Right lobe of liver (tissue), 6 donors: Measurements from ENCODE around the gene KIF19. TPM values are rescaled to one million over a fixed set of nuclear protein-coding genes. Genes with fewer than 3 reads are reported as not detected.

Experiments
- ATAC-seq, 4 donors: fragments of 200-7000 bp; cut with Tn5 transposase; one replicate each; pipeline ENCODE4 v1.9.1; 2020; ENCODE audit warnings: mild to moderate bottlenecking in 4 of 4, moderate library complexity in 4 of 4
- DNase-seq, 3 donors: peaks; one replicate each; pipeline ENCODE4 v3.0.0-alpha.2; 2020
- H3K27ac ChIP-seq, 3 donors: fragments of 200-600 bp; one replicate each; pipeline ENCODE4 v1.8.0; 2022
- H3K27me3 ChIP-seq, 2 donors: fragments of 200-600 bp; one replicate each; pipeline ENCODE4 v1.8.0; 2022
- H3K36me3 ChIP-seq, 4 donors: fragments of 200-600 bp; sonication (generic) in 1 of 4; one replicate each; pipeline versions ENCODE4 v1.5.1 to v1.8.0; 2017 to 2022; ENCODE audit warnings: control low read depth in 1 of 4
- H3K4me1 ChIP-seq, 4 donors: fragments of 200-600 bp; sonication (generic) in 1 of 4; one replicate each; pipeline versions ENCODE4 v1.5.1 to v1.8.0; 2017 to 2022; ENCODE audit warnings: control low read depth in 1 of 4
- H3K4me3 ChIP-seq, 3 donors: fragments of 200-600 bp; one replicate each; pipeline ENCODE4 v1.8.0; 2022
- H3K9me3 ChIP-seq, 4 donors: fragments of 200-600 bp; sonication (generic) in 1 of 4; one replicate each; pipeline versions ENCODE4 v1.5.1 to v1.8.0; 2017 to 2022; ENCODE audit warnings: control low read depth in 1 of 4
- CTCF ChIP-seq, 4 donors: fragments of 200-600 bp in 3 of 4; fragments of 450-650 bp in 1 of 4; IDR thresholded peaks; one replicate each; pipeline versions ENCODE4 v1.5.1 to v1.8.0; 2016 to 2022; ENCODE audit warnings: antibody characterized with exemption in 4 of 4, mild to moderate bottlenecking in 2 of 4
- POLR2A ChIP-seq: fragments of 450-650 bp; IDR thresholded peaks from one replicate; pipeline ENCODE4 v1.6.1; 2017; ENCODE audit warnings: antibody characterized with exemption, mild to moderate bottlenecking
- WGBS: methylation state at CpG from one replicate; pipeline ENCODE4 v1.1.6; 2018; ENCODE audit warnings: low coverage, low lambda C conversion rate; ENCODE audit not compliant: insufficient coverage; ENCODE audit errors: missing lambda C conversion rate; 5-methylcytosine and 5-hydroxymethylcytosine counted together
- intact Hi-C, 2 donors: fragments of 100-400 bp; cut with DNase I; formaldehyde crosslinking; loops; one replicate each; pipeline versions ENCODE4 v1.11.2 to v1.14.1; 2022
- total RNA-seq, 6 experiments: library from RNA; depleted of rRNA in 2 of 6; stranded (reverse); fragments of >200 nt in 2 of 6; fragmentation: NEBNext Ultra II Directional in 3 of 6; extraction: Animal tissue kit (Norgen Biotek cat#: 25700) in 3 of 6; gene quantifications; one replicate each; pipeline versions ENCODE4 v1.1.0 to v1.2.4, GENCODE V29; 2016 to 2023
- donor health status: DM: no; HTN: yes; CAD: no.
- donor health status: DM: no; HTN: no; CAD: no.
- donor health status: DM: no; HTN: no; CAD: no.
- donor health status: DM: no; HTN: yes; CAD: no.
- donor health status: DM: no; HTN: yes; CAD: no.

The KIF19 gene
- total RNA-seq, 6 experiments from 2014 or later: 0.31 to 1.1 (median 0.64) TPM

GRCh38 chr17:74367206-74367605 is 41.2 kb downstream of the KIF19 start, which contains the start of gene GPR142:
Gene GPR142 (plus strand): TSS chr17:74367506. CDS start chr17:74369541, 2,035 bp downstream.
- ATAC-seq (no peak), DNase-seq (no peak)
- WGBS: 69% methylated on average over 3 of the region's 5 CpGs
- no peak within 1 kb of the TSS for H3K4me3 ChIP-seq
- H3K4me1 ChIP-seq: no peaks in the 10 kb centered on the region
- H3K36me3 ChIP-seq: no peaks in the 10 kb centered on the region
- H3K27ac ChIP-seq: no peak within 1 kb of the TSS
- TF ChIP-seq CTCF (IDR thresholded peaks at IDR 0.05): no peak
- TF ChIP-seq POLR2A: no peak
- intact Hi-C loops: loop anchor here in 1 of 2 donors (10.0 kb wide), 1 partner anchor 62 kb away; no protein-coding TSS in a partner anchor
- no peaks in the 10 kb centered on the region for H3K9me3 ChIP-seq
- no peaks in the 10 kb centered on the region for H3K27me3 ChIP-seq

- ATAC-seq: peak; percentile 87 to 95 (median 94)
Measured at GRCh38 chr17:74368341-74369081, 42.5 kb downstream of the KIF19 start.

GRCh38 chr17:74369221-74369620 is 43.2 kb downstream of the KIF19 start:
- Histone ChIP-seq H3K27me3 (no peaks in the 10 kb centered on the region), H3K4me3 (no peak overlapping the region), H3K9me3 (no peaks in the 10 kb centered on the region), H3K36me3 (no peaks in the 10 kb centered on the region), H3K4me1 (peaks cover 0 to 6% (median 0%) of the 10 kb centered on the region in 4 donors), H3K27ac (no peak overlapping the region)
- TF ChIP-seq CTCF (IDR thresholded peaks at IDR 0.05): no peak
- TF ChIP-seq POLR2A: no peak
- ATAC-seq (peak; percentile 9 to 14 (median 12)), DNase-seq (peak in 1 of 3 donors; percentile 63)
- 34% methylated on average over 7 of the region's 10 CpGs for WGBS
- intact Hi-C loops: loop anchor here in 1 of 2 donors (10.0 kb wide), 1 partner anchor 64 kb away; no protein-coding TSS in a partner anchor

More at GRCh38 chr17:74368341-74369081, 42.5 kb downstream of the KIF19 start:
- Histone ChIP-seq H3K36me3 (no peaks in the 10 kb centered on the region), H3K4me1 (peaks cover 0 to 2% (median 0%) of the 10 kb centered on the region in 4 donors), H3K9me3 (no peaks in the 10 kb centered on the region), H3K27ac (no peak overlapping the region), H3K4me3 (no peak overlapping the region), H3K27me3 (no peaks in the 10 kb centered on the region)
- intact Hi-C loops: loop anchor here in 1 of 2 donors (10.0 kb wide), 1 partner anchor 64 kb away; no protein-coding TSS in a partner anchor
- DNase-seq: peak; percentile 76 to 80 (median 79)
- 40% methylated on average over 1 of the region's 14 CpGs for WGBS
- peak; percentile 91 to 94 (median 93) for TF ChIP-seq CTCF (IDR thresholded peaks at IDR 0.05)
- no peak for TF ChIP-seq POLR2A

GRCh38 chr17:74369665-74370490 is 43.9 kb downstream of the KIF19 start:
- Histone ChIP-seq H3K9me3 (no peaks in the 10 kb centered on the region), H3K4me1 (peaks cover 0 to 6% (median 0%) of the 10 kb centered on the region in 4 donors), H3K27me3 (no peaks in the 10 kb centered on the region), H3K36me3 (no peaks in the 10 kb centered on the region), H3K27ac (no peak overlapping the region), H3K4me3 (no peak overlapping the region)
- no peak for TF ChIP-seq POLR2A
- TF ChIP-seq CTCF (IDR thresholded peaks at IDR 0.05): no peak
- no peak for DNase-seq
- intact Hi-C loops: loop anchor here in 1 of 2 donors (10.0 kb wide), 1 partner anchor 65 kb away; no protein-coding TSS in a partner anchor
- WGBS: 91% methylated on average over 10 of the region's 17 CpGs
- ATAC-seq: no peak
